Measurements from ENCODE around the gene CNTN4.

CNTN4 gene

DNA sequence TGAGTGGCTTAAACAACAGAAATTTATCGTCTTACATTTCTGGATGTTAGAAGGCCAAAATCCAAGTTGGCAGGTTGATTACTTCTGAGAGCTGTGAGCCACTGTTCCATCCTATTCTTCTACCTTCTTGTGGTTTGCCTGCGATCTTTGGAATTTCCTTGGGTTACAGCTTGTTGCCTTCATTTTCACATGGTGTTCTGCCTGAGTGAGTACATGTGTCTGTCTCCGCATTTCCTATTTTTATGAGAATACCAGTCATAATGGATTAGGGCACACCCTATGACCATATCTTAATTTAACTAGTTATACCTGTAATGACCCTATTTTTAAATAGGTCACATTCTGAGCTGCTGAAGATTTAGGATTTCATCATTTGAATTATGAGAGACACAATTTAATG, 294.3 kb downstream of the CNTN4 start:
- no peak overlapping the region for H3K4me3 ChIP-seq
- TF ChIP-seq POLR2AphosphoS5 (IDR thresholded peaks at IDR 0.05; ENCODE audit: borderline replicate concordance, low read depth, low read length), result no peak
- no peak for TF ChIP-seq FOXP2 (optimal IDR thresholded peaks at IDR 0.05; ENCODE audit: control extremely low read depth, extremely low read length, insufficient read depth)
- no peak for TF ChIP-seq EZH2 (IDR thresholded peaks at IDR 0.05)
- no peak for DNase-seq (ENCODE audit: low read depth, low spot score)

DNA sequence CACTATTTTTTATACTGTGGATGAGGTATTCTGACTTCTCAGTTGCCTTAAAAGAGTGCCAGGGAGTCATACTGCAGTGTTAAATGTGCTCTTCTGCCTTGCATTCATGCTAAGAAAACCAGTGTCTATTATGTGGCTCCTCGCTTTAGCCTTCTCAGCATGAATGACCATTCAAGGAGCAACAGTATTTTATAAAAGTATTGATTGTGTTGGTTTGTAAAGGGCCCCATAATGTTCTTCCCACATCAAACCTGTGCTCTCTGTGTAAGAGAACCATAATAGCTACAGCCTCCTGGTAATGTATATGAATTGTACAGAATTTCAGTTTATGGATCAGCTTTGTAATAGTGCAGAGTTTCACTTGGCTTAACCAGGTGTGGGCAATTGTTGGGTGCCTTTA, 316.4 kb downstream of the CNTN4 start:
- no peak for TF ChIP-seq FOXP2 (optimal IDR thresholded peaks at IDR 0.05; ENCODE audit: control extremely low read depth, extremely low read length, insufficient read depth)
- no peak for TF ChIP-seq EZH2 (IDR thresholded peaks at IDR 0.05)
- no peak for TF ChIP-seq POLR2AphosphoS5 (IDR thresholded peaks at IDR 0.05; ENCODE audit: borderline replicate concordance, low read depth, low read length)
- no peak for DNase-seq (ENCODE audit: low read depth, low spot score)
- H3K27ac ChIP-seq, result no peak overlapping the region
- H3K9me3 ChIP-seq (ENCODE audit: low read depth, low read length), result no peaks in the 10 kb centered on the region
- H3K9ac ChIP-seq (ENCODE audit: insufficient read length), result no peak overlapping the region
- no peak overlapping the region for H3K4me3 ChIP-seq
- no peaks in the 10 kb centered on the region for H3K36me3 ChIP-seq (ENCODE audit: insufficient read depth, low read length)

More for the DNA sequence above, 294.3 kb downstream of the CNTN4 start:
- no peaks in the 10 kb centered on the region for H3K9me3 ChIP-seq (ENCODE audit: low read depth, low read length)
- no peak overlapping the region for H3K27ac ChIP-seq
- no peaks in the 10 kb centered on the region for H3K36me3 ChIP-seq (ENCODE audit: insufficient read depth, low read length)
- H3K9ac ChIP-seq (ENCODE audit: insufficient read length), result no peak overlapping the region

DNA sequence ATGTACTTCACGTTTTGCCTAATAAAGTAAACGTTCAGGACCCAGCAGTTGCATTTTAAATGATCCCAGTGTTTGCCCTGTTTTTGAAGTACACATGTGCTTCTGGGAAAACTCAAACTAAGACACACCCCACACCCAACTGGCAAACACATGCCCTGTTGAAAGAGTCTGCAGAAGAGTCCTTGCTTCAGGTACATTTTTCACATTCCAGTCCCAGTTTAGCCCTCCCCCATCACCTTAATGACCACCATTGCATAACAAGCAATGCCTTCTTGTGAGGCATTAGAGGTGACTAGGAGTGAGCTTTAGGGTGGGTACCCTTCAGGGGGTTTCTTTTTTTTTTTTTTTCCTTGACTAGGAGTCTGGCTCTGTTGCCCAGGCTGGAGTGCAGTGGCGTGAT, 322.3 kb downstream of the CNTN4 start:
- no peak for DNase-seq (ENCODE audit: low read depth, low spot score)
- TF ChIP-seq FOXP2 (optimal IDR thresholded peaks at IDR 0.05; ENCODE audit: control extremely low read depth, extremely low read length, insufficient read depth), result no peak
- Histone ChIP-seq H3K4me3 (no peak overlapping the region), H3K9ac (ENCODE audit: insufficient read length) (no peak overlapping the region), H3K9me3 (ENCODE audit: low read depth, low read length) (no peaks in the 10 kb centered on the region), H3K36me3 (ENCODE audit: insufficient read depth, low read length) (no peaks in the 10 kb centered on the region), H3K27ac (no peak overlapping the region)

DNA sequence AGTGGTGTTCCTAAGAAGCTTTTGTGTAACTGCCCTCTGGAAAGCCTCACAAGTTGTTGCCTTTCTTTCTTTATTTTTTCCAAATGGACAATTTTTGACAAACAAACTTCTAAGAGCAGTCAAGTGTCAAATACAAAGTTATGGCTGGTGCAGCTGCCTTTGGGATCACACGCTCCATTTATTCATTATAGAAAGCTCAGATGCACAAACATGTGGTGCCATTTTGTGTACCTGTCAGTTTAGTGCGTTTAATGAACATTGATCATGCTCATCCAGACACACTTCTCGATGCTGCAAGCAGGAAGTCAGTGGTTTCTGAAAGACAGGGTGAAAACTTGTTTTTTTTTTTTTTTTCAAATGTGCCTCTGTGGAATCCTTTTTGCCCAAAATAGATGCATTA, 324.5 kb downstream of the CNTN4 start:
- TF ChIP-seq POLR2AphosphoS5 (IDR thresholded peaks at IDR 0.05; ENCODE audit: borderline replicate concordance, low read depth, low read length) (no peak), FOXP2 (optimal IDR thresholded peaks at IDR 0.05; ENCODE audit: control extremely low read depth, extremely low read length, insufficient read depth) (no peak), EZH2 (IDR thresholded peaks at IDR 0.05) (no peak)
- Histone ChIP-seq H3K27ac (no peak overlapping the region), H3K4me3 (no peak overlapping the region), H3K36me3 (ENCODE audit: insufficient read depth, low read length) (no peaks in the 10 kb centered on the region), H3K9ac (ENCODE audit: insufficient read length) (no peak overlapping the region), H3K9me3 (ENCODE audit: low read depth, low read length) (no peaks in the 10 kb centered on the region)
- no peak for DNase-seq (ENCODE audit: low read depth, low spot score)

DNA sequence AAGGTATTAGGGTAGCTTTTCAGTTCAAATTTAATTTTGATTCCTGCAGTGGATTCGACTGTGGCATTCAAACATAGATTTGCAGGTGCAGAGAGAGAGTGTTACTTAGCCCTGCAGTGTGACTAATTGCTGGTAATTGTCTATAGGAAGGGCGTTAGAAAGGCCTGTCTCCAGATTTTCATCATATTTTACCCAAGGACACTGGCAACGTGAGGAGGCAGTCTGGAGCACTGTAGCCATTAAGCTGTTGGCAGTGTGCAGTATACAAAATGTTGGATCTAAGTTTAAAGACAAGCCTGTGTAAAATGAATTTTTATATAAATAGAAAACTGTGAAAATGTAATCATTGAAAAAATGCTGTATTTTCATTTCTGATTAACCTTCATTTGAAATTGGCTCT, 342.9 kb downstream of the CNTN4 start:
- Histone ChIP-seq H3K36me3 (ENCODE audit: insufficient read depth, low read length) (no peaks in the 10 kb centered on the region), H3K27ac (no peak overlapping the region), H3K9me3 (ENCODE audit: low read depth, low read length) (no peaks in the 10 kb centered on the region), H3K9ac (ENCODE audit: insufficient read length) (no peak overlapping the region), H3K4me3 (no peak overlapping the region)
- no peak for DNase-seq (ENCODE audit: low read depth, low spot score)
- no peak for TF ChIP-seq POLR2AphosphoS5 (IDR thresholded peaks at IDR 0.05; ENCODE audit: borderline replicate concordance, low read depth, low read length)
- TF ChIP-seq EZH2 (IDR thresholded peaks at IDR 0.05), result no peak
- TF ChIP-seq FOXP2 (optimal IDR thresholded peaks at IDR 0.05; ENCODE audit: control extremely low read depth, extremely low read length, insufficient read depth), result no peak

DNA sequence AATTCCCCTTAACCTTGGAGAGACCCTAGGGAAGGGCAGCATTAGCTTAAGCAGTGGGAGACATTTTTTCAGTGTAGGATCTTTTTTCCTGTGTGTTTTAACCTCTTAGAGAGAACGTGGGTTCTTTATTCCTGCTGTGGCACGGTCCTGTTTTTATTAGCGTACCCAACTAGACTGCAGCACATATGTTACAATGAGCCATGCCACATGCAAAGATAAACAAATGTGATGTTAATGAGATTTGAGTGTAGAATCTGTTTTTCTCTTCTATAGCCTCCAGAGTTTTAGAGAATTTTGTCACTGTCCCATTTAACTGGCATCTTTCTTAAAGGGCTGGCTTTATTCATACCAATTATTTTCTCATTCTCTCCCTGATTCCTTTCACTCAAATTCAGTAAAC, 347.5 kb downstream of the CNTN4 start:
- no peaks in the 10 kb centered on the region for H3K9me3 ChIP-seq (ENCODE audit: low read depth, low read length)
- no peak overlapping the region for H3K27ac ChIP-seq
- TF ChIP-seq POLR2AphosphoS5 (IDR thresholded peaks at IDR 0.05; ENCODE audit: borderline replicate concordance, low read depth, low read length) (no peak), EZH2 (IDR thresholded peaks at IDR 0.05) (no peak), FOXP2 (optimal IDR thresholded peaks at IDR 0.05; ENCODE audit: control extremely low read depth, extremely low read length, insufficient read depth) (no peak)
- H3K36me3 ChIP-seq (ENCODE audit: insufficient read depth, low read length), result no peaks in the 10 kb centered on the region
- H3K9ac ChIP-seq (ENCODE audit: insufficient read length), result no peak overlapping the region
- no peak overlapping the region for H3K4me3 ChIP-seq
- DNase-seq (ENCODE audit: low read depth, low spot score), result no peak

DNA sequence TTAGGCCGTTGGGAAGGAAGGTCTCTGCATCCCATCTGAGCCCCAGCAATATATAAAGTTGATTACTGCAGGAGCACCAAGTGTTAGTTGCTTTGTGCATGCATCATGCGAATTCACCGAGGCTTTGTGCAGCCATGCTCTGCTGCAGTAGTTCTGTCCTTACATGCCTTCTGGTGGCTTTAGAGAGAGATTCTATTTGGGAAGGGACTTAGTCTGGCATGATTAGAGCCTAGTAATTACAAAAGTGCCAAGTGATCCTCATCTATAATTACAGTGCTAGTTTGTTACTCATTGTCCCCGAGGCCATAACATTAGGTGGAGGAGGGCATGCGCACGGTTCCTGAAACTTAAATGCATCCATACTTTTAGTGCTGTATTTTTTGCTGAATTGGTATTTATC, 353.6 kb downstream of the CNTN4 start:
- H3K4me3 ChIP-seq, result peak overlapping the region; percentile 62
- DNase-seq (ENCODE audit: low read depth, low spot score), result no peak
- no peaks in the 10 kb centered on the region for H3K36me3 ChIP-seq (ENCODE audit: insufficient read depth, low read length)
- H3K27ac ChIP-seq, result peak overlapping the region; percentile 68; the same call in 1 of the 2 replicates
- no peaks in the 10 kb centered on the region for H3K9me3 ChIP-seq (ENCODE audit: low read depth, low read length)
- peak overlapping the region; percentile 26 for H3K9ac ChIP-seq (ENCODE audit: insufficient read length)
- TF ChIP-seq POLR2AphosphoS5 (IDR thresholded peaks at IDR 0.05; ENCODE audit: borderline replicate concordance, low read depth, low read length), result no peak
- TF ChIP-seq FOXP2 (optimal IDR thresholded peaks at IDR 0.05; ENCODE audit: control extremely low read depth, extremely low read length, insufficient read depth), result no peak
- no peak for TF ChIP-seq EZH2 (IDR thresholded peaks at IDR 0.05)

DNA sequence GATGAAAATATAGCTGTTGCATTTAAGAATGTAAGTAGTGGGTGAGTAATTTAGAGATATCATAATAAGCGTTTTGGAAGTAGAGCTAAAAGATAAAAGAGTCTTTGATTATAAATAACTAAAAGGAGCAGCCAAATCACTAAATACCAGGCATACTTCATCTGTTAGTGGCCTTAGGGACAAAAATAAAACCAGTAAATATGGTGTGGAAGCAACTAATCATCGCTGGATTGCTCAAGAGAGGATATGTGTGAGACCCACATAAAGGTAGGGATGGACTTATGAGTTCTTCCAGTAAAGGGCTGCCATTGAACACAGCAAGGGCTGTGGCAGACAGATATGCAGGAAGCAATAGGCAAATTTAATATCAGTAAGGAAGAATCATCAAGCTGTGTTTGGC, 356.2 kb downstream of the CNTN4 start:
- H3K4me3 ChIP-seq, result no peak overlapping the region
- no peak overlapping the region for H3K9ac ChIP-seq (ENCODE audit: insufficient read length)
- no peaks in the 10 kb centered on the region for H3K36me3 ChIP-seq (ENCODE audit: insufficient read depth, low read length)
- no peak for TF ChIP-seq FOXP2 (optimal IDR thresholded peaks at IDR 0.05; ENCODE audit: control extremely low read depth, extremely low read length, insufficient read depth)
- TF ChIP-seq POLR2AphosphoS5 (IDR thresholded peaks at IDR 0.05; ENCODE audit: borderline replicate concordance, low read depth, low read length), result no peak
- no peak for TF ChIP-seq EZH2 (IDR thresholded peaks at IDR 0.05)
- DNase-seq (ENCODE audit: low read depth, low spot score), result no peak
- H3K9me3 ChIP-seq (ENCODE audit: low read depth, low read length), result no peaks in the 10 kb centered on the region
- H3K27ac ChIP-seq, result no peak overlapping the region

DNA sequence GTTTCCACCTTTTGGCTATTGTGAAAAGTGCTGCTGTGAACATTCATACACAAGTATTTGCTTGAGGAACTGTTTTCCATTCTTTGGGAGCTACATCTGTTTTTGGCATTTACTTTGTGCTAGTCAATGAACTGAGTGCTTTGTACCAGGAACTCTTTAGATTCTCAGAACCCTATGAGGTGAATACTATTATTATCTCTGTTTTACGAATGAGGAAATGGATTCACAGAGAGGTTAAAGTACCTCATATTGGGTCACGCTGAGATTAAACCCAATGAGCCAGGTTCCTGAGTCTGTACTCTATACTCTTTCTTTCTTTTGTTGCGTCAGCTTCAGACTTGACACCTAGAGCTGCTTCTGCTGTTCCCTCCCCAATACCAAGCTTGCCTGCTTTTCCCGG, 358.1 kb downstream of the CNTN4 start:
- TF ChIP-seq FOXP2 (optimal IDR thresholded peaks at IDR 0.05; ENCODE audit: control extremely low read depth, extremely low read length, insufficient read depth) (no peak), EZH2 (IDR thresholded peaks at IDR 0.05) (no peak), POLR2AphosphoS5 (IDR thresholded peaks at IDR 0.05; ENCODE audit: borderline replicate concordance, low read depth, low read length) (no peak)
- no peak overlapping the region for H3K9ac ChIP-seq (ENCODE audit: insufficient read length)
- H3K36me3 ChIP-seq (ENCODE audit: insufficient read depth, low read length), result no peaks in the 10 kb centered on the region
- DNase-seq (ENCODE audit: low read depth, low spot score), result no peak
- H3K4me3 ChIP-seq, result no peak overlapping the region
- H3K9me3 ChIP-seq (ENCODE audit: low read depth, low read length), result no peaks in the 10 kb centered on the region
- no peak overlapping the region for H3K27ac ChIP-seq

All from SK-N-MC (cell line).